GM18502 (cell line): ENCODE results near the gene NECTIN4.
"Not testable (repeated sequence)": the region's sequence is repeated elsewhere in the genome, so short reads cannot be mapped to it uniquely, and the experiment has no call there.

Source experiments
- ATAC-seq: cut with Tn5 transposase; IDR thresholded peaks from one replicate; pipeline ENCODE4 v1.9.1; 2021; ENCODE audit warnings: mild to moderate bottlenecking; ENCODE audit not compliant: unreplicated experiment, poor library complexity

Gene NECTIN4

GRCh38 chr1:161037661-161038522 lies 51.5 kb downstream of the NECTIN4 start:
- ATAC-seq = no peak

DNA sequence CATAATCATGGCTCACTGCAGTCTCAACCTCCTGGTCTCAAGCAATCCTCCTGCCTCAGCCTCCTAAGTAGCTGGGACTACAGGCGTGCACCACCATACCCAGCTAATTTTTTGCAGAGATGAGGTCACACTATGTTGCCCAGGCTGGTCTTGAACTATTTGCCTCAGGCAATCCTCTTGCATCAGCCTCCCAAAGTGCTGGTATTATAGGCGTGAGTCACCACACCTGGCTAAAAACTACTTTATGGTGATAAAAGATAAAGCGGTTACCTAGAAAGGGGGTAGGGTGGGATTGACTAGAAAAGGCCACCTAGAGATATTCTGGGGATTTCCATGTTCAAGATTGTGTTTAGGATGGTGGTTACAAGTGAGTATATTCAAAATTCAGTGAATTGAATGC lies 55.6 kb downstream of the NECTIN4 start:
- no peak for ATAC-seq

DNA sequence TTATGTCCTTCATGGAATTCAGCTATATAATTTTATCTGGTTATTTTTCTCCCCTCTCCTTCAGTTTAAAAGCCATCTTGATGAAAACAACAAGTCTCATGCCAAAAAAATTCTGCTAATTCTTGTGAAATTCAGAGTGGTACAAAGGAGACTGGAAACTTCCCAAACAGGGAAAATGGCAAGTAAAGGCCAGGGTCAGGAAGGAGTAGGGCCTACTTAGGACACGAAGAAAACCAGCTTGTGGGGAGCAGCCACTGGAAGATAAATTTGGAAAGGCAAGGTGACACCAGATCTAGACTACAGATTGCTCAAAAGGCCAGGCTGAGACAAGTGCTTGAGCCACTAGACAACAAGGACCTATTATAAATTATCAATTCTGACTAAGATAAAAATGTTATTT lies 56.9 kb downstream of the NECTIN4 start:
- no peak for ATAC-seq

DNA sequence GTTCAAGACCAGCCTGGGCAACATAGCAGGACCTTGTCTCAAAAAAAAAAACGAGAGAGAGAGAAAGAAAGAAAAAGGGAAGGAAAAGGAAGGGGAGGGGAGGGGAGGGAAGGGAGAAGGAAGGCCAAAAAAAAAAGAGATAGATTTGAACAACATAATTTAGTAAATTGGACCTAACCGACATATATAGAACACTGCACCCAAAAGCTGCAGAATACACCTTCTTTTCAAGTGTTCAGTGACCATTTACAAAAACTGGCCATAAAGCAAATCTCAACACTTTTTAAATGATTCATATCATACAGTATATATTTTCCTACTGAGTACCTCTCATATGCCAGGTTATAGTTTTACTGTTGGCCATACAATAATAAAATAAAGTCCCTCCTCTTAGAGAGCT lies 57.5 kb downstream of the NECTIN4 start:
- no peak for ATAC-seq

DNA sequence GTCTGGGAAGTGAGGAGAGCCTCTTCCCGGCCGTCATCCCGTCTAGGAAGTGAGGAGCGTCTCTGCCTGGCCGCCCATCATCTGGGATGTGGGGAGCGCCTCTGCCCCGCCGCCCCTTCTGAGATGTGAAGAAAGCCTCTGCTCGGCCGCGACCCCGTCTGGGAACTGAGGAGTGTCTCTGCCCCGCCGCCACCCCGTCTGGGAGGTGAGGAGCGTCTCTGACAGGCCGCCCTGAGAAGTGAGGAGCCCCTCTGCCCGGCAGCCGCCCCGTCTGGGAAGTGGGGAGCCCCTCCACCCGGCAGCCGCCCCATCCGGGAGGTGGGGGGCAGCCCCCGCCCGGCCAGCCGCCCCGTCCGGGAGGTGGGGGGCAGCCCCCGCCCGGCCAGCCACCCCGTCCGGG lies 59.9 kb downstream of the NECTIN4 start:
- not testable (repeated sequence) for ATAC-seq

- ATAC-seq = not testable (repeated sequence)
These were observed 62.4 kb downstream of the NECTIN4 start for GRCh38 chr1:161026954-161027353.

DNA sequence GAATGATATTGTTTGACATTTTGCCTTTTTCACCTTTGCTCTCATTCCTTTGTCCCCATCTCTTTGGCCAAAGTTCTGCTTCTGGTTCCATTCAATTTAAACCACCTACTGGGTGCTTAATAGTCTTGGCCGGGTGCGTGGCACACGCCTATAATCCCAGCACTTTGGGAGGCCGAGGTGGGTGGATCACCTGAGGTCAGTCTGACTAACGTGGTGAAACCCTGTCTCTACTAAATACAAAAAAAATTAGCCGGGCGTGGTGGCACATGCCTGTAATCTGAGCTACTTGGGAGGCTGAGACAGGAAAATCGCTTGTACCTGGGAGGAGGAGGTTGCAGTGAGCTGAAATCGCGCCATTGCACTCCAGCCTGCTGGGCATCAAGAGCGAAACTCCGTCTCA lies 66.9 kb downstream of the NECTIN4 start:
- not testable (repeated sequence) for ATAC-seq

- ATAC-seq = no peak
These were observed 67.4 kb downstream of the NECTIN4 start for GRCh38 chr1:161021970-161022353.

DNA sequence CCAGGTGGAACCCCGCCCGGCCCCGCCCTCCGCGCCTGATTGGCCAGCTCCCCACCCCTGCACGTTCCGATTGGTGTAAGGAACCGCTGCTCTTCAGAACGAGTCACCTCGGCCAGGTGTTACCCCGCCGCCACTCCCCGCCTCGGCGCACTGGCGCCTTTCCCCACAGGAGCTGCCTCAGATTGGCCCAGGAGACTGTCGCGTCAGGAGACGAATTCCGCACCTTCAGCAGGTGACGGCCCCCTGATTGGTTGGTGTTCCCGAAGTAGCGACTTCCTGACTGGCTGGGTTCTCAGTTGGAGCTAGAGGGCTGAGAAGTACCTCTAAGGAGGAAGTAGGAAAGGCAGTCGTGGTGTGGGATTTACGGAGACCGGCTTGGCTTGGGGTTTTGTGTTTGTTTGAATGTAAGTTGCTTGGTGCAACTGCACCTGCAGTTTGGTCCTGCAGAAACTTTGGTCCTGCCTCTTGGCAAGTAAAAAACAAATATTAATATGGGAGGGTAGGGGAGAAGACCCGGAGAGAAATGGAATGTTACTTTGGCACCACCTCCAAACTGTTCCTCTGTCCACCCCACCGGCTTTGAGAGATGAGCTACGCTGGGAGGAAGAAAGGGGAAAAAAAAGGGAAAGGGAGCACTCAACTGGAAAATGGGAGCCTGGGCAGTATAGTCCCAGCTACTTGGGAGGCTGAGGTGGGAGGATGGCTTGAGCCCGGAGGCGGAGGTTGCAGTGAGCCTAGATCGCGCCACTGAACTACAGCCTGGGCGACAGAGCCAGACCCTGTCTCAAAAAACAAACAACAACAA lies 68.0 kb downstream of the NECTIN4 start:
- ATAC-seq = peak; percentile 91
